Stimulated activated CD8-positive, alpha-beta memory T cell treated with anti-CD3 and anti-CD28 coated beads, Interleukin-12 subunit alpha, Interleukin-12 subunit beta, amount 100 ng/mL, for 24 hours (primary cell): Measurements from ENCODE around the gene ACAN.

Experiments used
- DNase-seq: peaks from one replicate; pipeline ENCODE4 v3.0.0-alpha.2; 2020; ENCODE audit errors: extremely low read depth

ACAN gene

GRCh38 chr15:88878720-88879184 lies 75.5 kb downstream of the ACAN start:
- no peak for DNase-seq

- no peak for DNase-seq
Measured at GRCh38 chr15:88880944-88881740, 77.9 kb downstream of the ACAN start.

- DNase-seq, result no peak
Measured at GRCh38 chr15:88881775-88882174, 78.5 kb downstream of the ACAN start.

- no peak for DNase-seq
Measured at GRCh38 chr15:88882785-88883184, 79.5 kb downstream of the ACAN start.

- no peak for DNase-seq
Measured at GRCh38 chr15:88887068-88887580, 83.9 kb downstream of the ACAN start.

- no peak for DNase-seq
Measured at GRCh38 chr15:88888719-88889118, 85.5 kb downstream of the ACAN start.

GRCh38 chr15:88890495-88890894 lies 87.3 kb downstream of the ACAN start:
- no peak for DNase-seq

GRCh38 chr15:88891540-88892254 lies 88.5 kb downstream of the ACAN start:
- no peak for DNase-seq

- peak; percentile 53 for DNase-seq
Measured at GRCh38 chr15:88894348-88894818, 91.1 kb downstream of the ACAN start.

GRCh38 chr15:88894819-88895767 lies 91.9 kb downstream of the ACAN start, which contains the start of gene HAPLN3:
Gene HAPLN3 (minus strand): TSS chr15:88895544. CDS start chr15:88887298, 8,246 bp downstream.
- peak; percentile 31 for DNase-seq

- DNase-seq, result no peak
Measured at GRCh38 chr15:88896333-88897033, 93.2 kb downstream of the ACAN start.

GRCh38 chr15:88897142-88897455 lies 93.9 kb downstream of the ACAN start:
- no peak for DNase-seq

GRCh38 chr15:88897456-88898194 lies 94.4 kb downstream of the ACAN start:
- peak; percentile 68 for DNase-seq

- no peak for DNase-seq
Measured at GRCh38 chr15:88898736-88899135, 95.5 kb downstream of the ACAN start.

- no peak for DNase-seq
Measured at GRCh38 chr15:88899251-88899650, 96.0 kb downstream of the ACAN start.

GRCh38 chr15:88900309-88900981 lies 97.2 kb downstream of the ACAN start:
- DNase-seq, result no peak

GRCh38 chr15:88900982-88901418 lies 97.8 kb downstream of the ACAN start:
- DNase-seq, result no peak

- DNase-seq, result no peak
Measured at GRCh38 chr15:88901508-88902220, 98.4 kb downstream of the ACAN start.
